SU-DHL-6 (cell line): Measurements from ENCODE around the gene FJX1.

ENCODE experiments used
- CTCF ChIP-seq: fragments of 200-600 bp; sonication (generic); IDR thresholded peaks from one replicate; pipeline ENCODE4 v1.5.1; 2017; ENCODE audit warnings: antibody characterized with exemption, mild to moderate bottlenecking, low read length, moderate library complexity; ENCODE audit not compliant: insufficient read depth, poor library complexity, severe bottlenecking
- EZH2phosphoT487 ChIP-seq: fragments of 200-600 bp; sonication (generic), shearing (Covaris generic); conservative IDR thresholded peaks from 2 replicates; pipeline ENCODE4 v1.6.1; 2018; ENCODE audit warnings: mild to moderate bottlenecking, antibody characterized with exemption, low read length, moderate library complexity, mixed read lengths

GRCh38 chr11:35611741-35612140 is 6.5 kb upstream of the FJX1 start:
- TF ChIP-seq CTCF (no peak), EZH2phosphoT487 (no peak)
